ENCODE measurements around the gene P4HA1. TPM values are rescaled to one million over a fixed set of nuclear protein-coding genes. Genes with fewer than 3 reads are reported as not detected.

The P4HA1 gene
- total and polyA plus RNA-seq, 9 of the 15 experiments (the other 6 are each of a cell fraction or from before 2014, with no cell fraction given): 20.2 to 177 (median 28.6) TPM

DNA sequence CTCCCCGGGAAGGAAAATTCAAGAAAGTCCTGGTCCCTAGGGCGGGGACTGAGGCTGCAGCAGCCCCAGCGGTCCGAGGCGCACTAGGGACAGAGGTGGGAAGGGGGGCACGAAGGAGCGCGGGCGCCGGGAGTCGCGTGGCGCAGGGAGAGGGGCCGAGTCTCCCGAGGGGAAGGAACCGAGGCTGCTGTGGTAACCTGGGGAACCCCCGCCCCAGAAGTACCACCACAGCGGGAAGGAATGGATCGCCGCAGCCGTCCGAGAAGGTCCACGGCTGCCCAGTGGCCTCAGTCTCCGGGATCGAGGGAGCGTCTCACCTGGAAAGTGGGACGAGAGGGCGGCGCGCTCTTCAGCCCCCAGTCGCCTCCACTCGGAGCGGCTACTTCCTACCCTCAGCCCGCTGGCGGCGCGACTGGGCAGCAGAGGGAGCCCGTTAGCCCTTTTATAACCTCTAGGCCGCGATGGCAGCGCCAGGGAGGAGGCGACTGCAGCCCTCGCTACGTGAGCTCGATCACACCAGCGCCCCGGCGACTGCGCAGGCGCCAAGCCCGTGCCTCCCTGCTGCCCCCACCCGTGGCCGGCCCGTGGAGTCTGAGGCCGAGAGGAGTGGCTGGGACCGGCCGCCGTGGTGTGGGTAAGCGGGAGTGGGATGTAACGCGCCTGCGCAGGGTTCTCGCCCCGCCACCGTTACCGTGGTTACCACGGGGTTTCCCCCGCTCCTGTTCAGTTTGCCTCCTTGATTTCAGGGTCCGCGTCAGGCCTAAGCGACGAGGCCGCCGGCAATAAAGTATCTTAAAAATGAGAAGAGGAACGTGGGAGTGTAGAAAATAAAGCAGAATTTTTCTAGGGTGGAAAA, at the start of gene P4HA1 (continued):
- TF ChIP-seq, protein P1, sequence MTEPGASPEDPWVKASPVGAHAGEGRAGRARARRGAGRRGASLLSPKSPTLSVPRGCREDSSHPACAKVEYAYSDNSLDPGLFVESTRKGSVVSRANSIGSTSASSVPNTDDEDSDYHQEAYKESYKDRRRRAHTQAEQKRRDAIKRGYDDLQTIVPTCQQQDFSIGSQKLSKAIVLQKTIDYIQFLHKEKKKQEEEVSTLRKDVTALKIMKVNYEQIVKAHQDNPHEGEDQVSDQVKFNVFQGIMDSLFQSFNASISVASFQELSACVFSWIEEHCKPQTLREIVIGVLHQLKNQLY (CRISPR knock-in tag; conservative IDR thresholded peaks at IDR 0.05): peak; percentile 97
- peak; percentile 100 for TF ChIP-seq RBFOX2 (IDR thresholded peaks at IDR 0.05; ENCODE audit: low read depth, low read length)
- peak; percentile 1 for TF ChIP-seq DACH1 (IDR thresholded peaks at IDR 0.05; ENCODE audit: partially characterized antibody)
- peak; percentile 84 for TF ChIP-seq MEIS2 (IDR thresholded peaks at IDR 0.05; ENCODE audit: partially characterized antibody)
- TF ChIP-seq MCM5 (IDR thresholded peaks at IDR 0.05; ENCODE audit: low read depth): no peak
- peak; percentile 98 to 99 for TF ChIP-seq NRF1 (conservative IDR thresholded peaks at IDR 0.05 in 1 of 2, IDR thresholded peaks at IDR 0.05 in 1 of 2)
- TF ChIP-seq FOS (IDR thresholded peaks at IDR 0.05; ENCODE audit: extremely low read depth, insufficient read length): no peak
- peak; percentile 98 for TF ChIP-seq POLR2A (conservative IDR thresholded peaks at IDR 0.05)
- peak; percentile 65 for TF ChIP-seq HMGN3 (IDR thresholded peaks at IDR 0.05; ENCODE audit: borderline replicate concordance, extremely low read depth, insufficient read length, low read depth, low read length)
- no peak for TF ChIP-seq NCOA4 (IDR thresholded peaks at IDR 0.05; ENCODE audit: partially characterized antibody)
- TF ChIP-seq ZNF586 (CRISPR knock-in tag; conservative IDR thresholded peaks at IDR 0.05): no peak
- TF ChIP-seq OTX1 (CRISPR knock-in tag; IDR thresholded peaks at IDR 0.05): peak; percentile 65
- no peak; the same call in 1 of the 2 replicates for TF ChIP-seq ZNF239 (CRISPR knock-in tag; IDR thresholded peaks at IDR 0.05)
- TF ChIP-seq JUND (IDR thresholded peaks at IDR 0.05; ENCODE audit: borderline replicate concordance, low read depth, low read length): peak; percentile 68
- TF ChIP-seq JUND (tag; IDR thresholded peaks at IDR 0.05; ENCODE audit: borderline replicate concordance, low read depth, low read length): no peak; the same call in 2 of the 3 replicates
- no peak for TF ChIP-seq NFATC3 (IDR thresholded peaks at IDR 0.05)
- TF ChIP-seq, protein P2, sequence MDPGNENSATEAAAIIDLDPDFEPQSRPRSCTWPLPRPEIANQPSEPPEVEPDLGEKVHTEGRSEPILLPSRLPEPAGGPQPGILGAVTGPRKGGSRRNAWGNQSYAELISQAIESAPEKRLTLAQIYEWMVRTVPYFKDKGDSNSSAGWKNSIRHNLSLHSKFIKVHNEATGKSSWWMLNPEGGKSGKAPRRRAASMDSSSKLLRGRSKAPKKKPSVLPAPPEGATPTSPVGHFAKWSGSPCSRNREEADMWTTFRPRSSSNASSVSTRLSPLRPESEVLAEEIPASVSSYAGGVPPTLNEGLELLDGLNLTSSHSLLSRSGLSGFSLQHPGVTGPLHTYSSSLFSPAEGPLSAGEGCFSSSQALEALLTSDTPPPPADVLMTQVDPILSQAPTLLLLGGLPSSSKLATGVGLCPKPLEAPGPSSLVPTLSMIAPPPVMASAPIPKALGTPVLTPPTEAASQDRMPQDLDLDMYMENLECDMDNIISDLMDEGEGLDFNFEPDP (CRISPR knock-in tag; IDR thresholded peaks at IDR 0.05): peak; percentile 62; the same call in 1 of the 2 replicates
- TF ChIP-seq, protein P3, sequence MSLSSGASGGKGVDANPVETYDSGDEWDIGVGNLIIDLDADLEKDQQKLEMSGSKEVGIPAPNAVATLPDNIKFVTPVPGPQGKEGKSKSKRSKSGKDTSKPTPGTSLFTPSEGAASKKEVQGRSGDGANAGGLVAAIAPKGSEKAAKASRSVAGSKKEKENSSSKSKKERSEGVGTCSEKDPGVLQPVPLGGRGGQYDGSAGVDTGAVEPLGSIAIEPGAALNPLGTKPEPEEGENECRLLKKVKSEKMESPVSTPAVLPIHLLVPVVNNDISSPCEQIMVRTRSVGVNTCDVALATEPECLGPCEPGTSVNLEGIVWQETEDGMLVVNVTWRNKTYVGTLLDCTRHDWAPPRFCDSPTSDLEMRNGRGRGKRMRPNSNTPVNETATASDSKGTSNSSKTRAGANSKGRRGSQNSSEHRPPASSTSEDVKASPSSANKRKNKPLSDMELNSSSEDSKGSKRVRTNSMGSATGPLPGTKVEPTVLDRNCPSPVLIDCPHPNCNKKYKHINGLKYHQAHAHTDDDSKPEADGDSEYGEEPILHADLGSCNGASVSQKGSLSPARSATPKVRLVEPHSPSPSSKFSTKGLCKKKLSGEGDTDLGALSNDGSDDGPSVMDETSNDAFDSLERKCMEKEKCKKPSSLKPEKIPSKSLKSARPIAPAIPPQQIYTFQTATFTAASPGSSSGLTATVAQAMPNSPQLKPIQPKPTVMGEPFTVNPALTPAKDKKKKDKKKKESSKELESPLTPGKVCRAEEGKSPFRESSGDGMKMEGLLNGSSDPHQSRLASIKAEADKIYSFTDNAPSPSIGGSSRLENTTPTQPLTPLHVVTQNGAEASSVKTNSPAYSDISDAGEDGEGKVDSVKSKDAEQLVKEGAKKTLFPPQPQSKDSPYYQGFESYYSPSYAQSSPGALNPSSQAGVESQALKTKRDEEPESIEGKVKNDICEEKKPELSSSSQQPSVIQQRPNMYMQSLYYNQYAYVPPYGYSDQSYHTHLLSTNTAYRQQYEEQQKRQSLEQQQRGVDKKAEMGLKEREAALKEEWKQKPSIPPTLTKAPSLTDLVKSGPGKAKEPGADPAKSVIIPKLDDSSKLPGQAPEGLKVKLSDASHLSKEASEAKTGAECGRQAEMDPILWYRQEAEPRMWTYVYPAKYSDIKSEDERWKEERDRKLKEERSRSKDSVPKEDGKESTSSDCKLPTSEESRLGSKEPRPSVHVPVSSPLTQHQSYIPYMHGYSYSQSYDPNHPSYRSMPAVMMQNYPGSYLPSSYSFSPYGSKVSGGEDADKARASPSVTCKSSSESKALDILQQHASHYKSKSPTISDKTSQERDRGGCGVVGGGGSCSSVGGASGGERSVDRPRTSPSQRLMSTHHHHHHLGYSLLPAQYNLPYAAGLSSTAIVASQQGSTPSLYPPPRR (CRISPR knock-in tag; IDR thresholded peaks at IDR 0.05; ENCODE audit: borderline replicate concordance): peak; percentile 90; the same call in 1 of the 2 replicates
- TF ChIP-seq, protein P4, sequence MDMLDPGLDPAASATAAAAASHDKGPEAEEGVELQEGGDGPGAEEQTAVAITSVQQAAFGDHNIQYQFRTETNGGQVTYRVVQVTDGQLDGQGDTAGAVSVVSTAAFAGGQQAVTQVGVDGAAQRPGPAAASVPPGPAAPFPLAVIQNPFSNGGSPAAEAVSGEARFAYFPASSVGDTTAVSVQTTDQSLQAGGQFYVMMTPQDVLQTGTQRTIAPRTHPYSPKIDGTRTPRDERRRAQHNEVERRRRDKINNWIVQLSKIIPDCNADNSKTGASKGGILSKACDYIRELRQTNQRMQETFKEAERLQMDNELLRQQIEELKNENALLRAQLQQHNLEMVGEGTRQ (CRISPR knock-in tag; IDR thresholded peaks at IDR 0.05): no peak
- TF ChIP-seq ZNF589 (CRISPR knock-in tag; IDR thresholded peaks at IDR 0.05; ENCODE audit: low read depth): 0 out of 2 replicates have a peak, but pooled peaks have one; percentile 28
